ENCODE data around the gene DLGAP1. TPM values are rescaled to one million over a fixed set of nuclear protein-coding genes. Genes with fewer than 3 reads are reported as not detected.
A peak's percentile ranks its signal among the peaks of the same experiment; 100 is the strongest.

The DLGAP1 gene
- total RNA-seq, 6 experiments from 2014 or later, result 0.09 to 0.31 (median 0.18) TPM; not detected in 2

GRCh38 chr18:4193086-4193485 is 262.0 kb downstream of the DLGAP1 start:
- H3K9me3 ChIP-seq, result no peaks in the 10 kb centered on the region
- H3K27me3 ChIP-seq, result no peaks in the 10 kb centered on the region
- DNase-seq (no peak), ATAC-seq (no peak)
- TF ChIP-seq POLR2A (IDR thresholded peaks at IDR 0.05) (no peak), CTCF (IDR thresholded peaks at IDR 0.05) (no peak)
- H3K4me1 ChIP-seq, result no peaks in the 10 kb centered on the region
- intact Hi-C loops (cut with DNase I), result no loop called here
- no peak overlapping the region for H3K27ac ChIP-seq
- H3K36me3 ChIP-seq, result no peaks in the 10 kb centered on the region
- 40% methylated on average over 3 of the region's 3 CpGs for WGBS (ENCODE audit: insufficient coverage, low coverage, low lambda C conversion rate, missing lambda C conversion rate)
- H3K4me3 ChIP-seq, result no peak overlapping the region

GRCh38 chr18:4181882-4182568 is 273.1 kb downstream of the DLGAP1 start:
- 34% methylated on average over 7 of the region's 7 CpGs for WGBS (ENCODE audit: insufficient coverage, low coverage, low lambda C conversion rate, missing lambda C conversion rate)
- Histone ChIP-seq H3K36me3 (no peaks in the 10 kb centered on the region), H3K4me3 (no peak overlapping the region), H3K4me1 (peaks cover 0 to 11% (median 0%) of the 10 kb centered on the region in 4 donors), H3K27me3 (no peaks in the 10 kb centered on the region), H3K27ac (no peak overlapping the region), H3K9me3 (no peaks in the 10 kb centered on the region)
- TF ChIP-seq CTCF (IDR thresholded peaks at IDR 0.05), result peak; percentile 23 to 55 (median 36)
- TF ChIP-seq POLR2A (IDR thresholded peaks at IDR 0.05), result no peak
- peak; percentile 81 to 97 (median 87) for ATAC-seq
- no peak for DNase-seq
- intact Hi-C loops (cut with DNase I), result no loop called here

GRCh38 chr18:4181086-4181485 is 274.0 kb downstream of the DLGAP1 start:
- H3K36me3 ChIP-seq, result no peaks in the 10 kb centered on the region
- intact Hi-C loops (cut with DNase I), result no loop called here
- peaks cover 0 to 11% (median 0%) of the 10 kb centered on the region in 4 donors for H3K4me1 ChIP-seq
- no peak overlapping the region for H3K27ac ChIP-seq
- WGBS (ENCODE audit: insufficient coverage, low coverage, low lambda C conversion rate, missing lambda C conversion rate), result 51% methylated on average over 3 of the region's 3 CpGs
- ATAC-seq (no peak), DNase-seq (no peak)
- H3K4me3 ChIP-seq, result no peak overlapping the region
- no peaks in the 10 kb centered on the region for H3K27me3 ChIP-seq
- no peak for TF ChIP-seq POLR2A (IDR thresholded peaks at IDR 0.05)
- no peaks in the 10 kb centered on the region for H3K9me3 ChIP-seq

GRCh38 chr18:4172196-4173100 is 282.7 kb downstream of the DLGAP1 start:
- Histone ChIP-seq H3K36me3 (no peaks in the 10 kb centered on the region), H3K27me3 (no peaks in the 10 kb centered on the region), H3K4me1 (no peaks in the 10 kb centered on the region), H3K9me3 (no peaks in the 10 kb centered on the region), H3K27ac (no peak overlapping the region), H3K4me3 (no peak overlapping the region)
- intact Hi-C loops (cut with DNase I), result no loop called here
- TF ChIP-seq CTCF (IDR thresholded peaks at IDR 0.05), result no peak
- no peak for TF ChIP-seq POLR2A (IDR thresholded peaks at IDR 0.05)
- DNase-seq (no peak), ATAC-seq (no peak)
- WGBS (ENCODE audit: insufficient coverage, low coverage, low lambda C conversion rate, missing lambda C conversion rate), result 67% methylated on average over 6 of the region's 6 CpGs

- intact Hi-C loops (cut with DNase I), result no loop called here
Measured at GRCh38 chr18:4157352-4157751, 297.8 kb downstream of the DLGAP1 start.

More at GRCh38 chr18:4157352-4157751, 297.8 kb downstream of the DLGAP1 start:
- Histone ChIP-seq H3K27me3 (no peaks in the 10 kb centered on the region), H3K9me3 (no peaks in the 10 kb centered on the region), H3K27ac (no peak overlapping the region), H3K4me3 (no peak overlapping the region), H3K36me3 (no peaks in the 10 kb centered on the region), H3K4me1 (no peaks in the 10 kb centered on the region)
- ATAC-seq (no peak), DNase-seq (no peak)
- WGBS (ENCODE audit: insufficient coverage, low coverage, low lambda C conversion rate, missing lambda C conversion rate), result 36% methylated on average over 2 of the region's 4 CpGs
- TF ChIP-seq POLR2A (IDR thresholded peaks at IDR 0.05) (no peak), CTCF (IDR thresholded peaks at IDR 0.05) (no peak)

Data from right lobe of liver (tissue), 6 donors.